ENCODE data around the gene PLA2G12B. TPM values are rescaled to one million over a fixed set of nuclear protein-coding genes. Genes with fewer than 3 reads are reported as not detected.

The PLA2G12B gene
- total RNA-seq, 1 experiment from 2014 or later, result not detected

DNA sequence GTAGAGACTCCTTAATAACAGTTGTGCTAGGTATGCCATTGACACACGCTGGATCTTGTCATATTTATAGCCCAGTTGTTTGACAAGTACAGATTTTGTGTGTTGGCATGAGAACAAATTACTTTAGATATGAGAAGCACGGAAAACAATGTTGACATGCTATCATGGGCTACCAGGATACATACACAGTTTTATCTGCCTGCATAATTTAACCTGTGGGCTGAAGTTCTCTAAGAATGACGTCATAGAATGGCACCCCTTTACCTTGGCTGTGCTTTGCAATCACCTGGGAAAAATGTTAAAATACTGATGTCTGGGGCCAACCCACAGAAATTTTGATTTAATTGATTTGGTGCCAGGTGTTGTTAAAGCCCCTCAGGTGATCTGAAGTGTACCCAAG, 2.8 kb downstream of the PLA2G12B start:
- H3K4me3 ChIP-seq (ENCODE audit: low read depth, low read length, poor library complexity, severe bottlenecking), result no peak overlapping the region
- no peak for DNase-seq (ENCODE audit: low spot score)
- no peak overlapping the region for H3K27ac ChIP-seq (ENCODE audit: low read depth, low read length, poor library complexity, severe bottlenecking)
- ChIA-PET POLR2A (ENCODE audit: low non-redundant PET) (no interaction called here), CTCF (no interaction called here)
- TF ChIP-seq EZH2 (IDR thresholded peaks at IDR 0.05; ENCODE audit: borderline replicate concordance, low read depth, low read length, poor library complexity, severe bottlenecking), result no peak
- TF ChIP-seq, protein P1, sequence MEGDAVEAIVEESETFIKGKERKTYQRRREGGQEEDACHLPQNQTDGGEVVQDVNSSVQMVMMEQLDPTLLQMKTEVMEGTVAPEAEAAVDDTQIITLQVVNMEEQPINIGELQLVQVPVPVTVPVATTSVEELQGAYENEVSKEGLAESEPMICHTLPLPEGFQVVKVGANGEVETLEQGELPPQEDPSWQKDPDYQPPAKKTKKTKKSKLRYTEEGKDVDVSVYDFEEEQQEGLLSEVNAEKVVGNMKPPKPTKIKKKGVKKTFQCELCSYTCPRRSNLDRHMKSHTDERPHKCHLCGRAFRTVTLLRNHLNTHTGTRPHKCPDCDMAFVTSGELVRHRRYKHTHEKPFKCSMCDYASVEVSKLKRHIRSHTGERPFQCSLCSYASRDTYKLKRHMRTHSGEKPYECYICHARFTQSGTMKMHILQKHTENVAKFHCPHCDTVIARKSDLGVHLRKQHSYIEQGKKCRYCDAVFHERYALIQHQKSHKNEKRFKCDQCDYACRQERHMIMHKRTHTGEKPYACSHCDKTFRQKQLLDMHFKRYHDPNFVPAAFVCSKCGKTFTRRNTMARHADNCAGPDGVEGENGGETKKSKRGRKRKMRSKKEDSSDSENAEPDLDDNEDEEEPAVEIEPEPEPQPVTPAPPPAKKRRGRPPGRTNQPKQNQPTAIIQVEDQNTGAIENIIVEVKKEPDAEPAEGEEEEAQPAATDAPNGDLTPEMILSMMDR (conservative IDR thresholded peaks at IDR 0.05; ENCODE audit: low read depth, low read length), result no peak
- no peaks in the 10 kb centered on the region for H3K27me3 ChIP-seq (replicated peaks; ENCODE audit: insufficient read depth, low read depth, low read length, poor library complexity)
- BruUV-seq (replicated peaks), result no TSS peak
- H3K9me3 ChIP-seq (ENCODE audit: low read depth, low read length, poor library complexity, severe bottlenecking), result no peaks in the 10 kb centered on the region
- H3K36me3 ChIP-seq (ENCODE audit: insufficient read depth, low read length, poor library complexity, severe bottlenecking), result no peaks in the 10 kb centered on the region
- intact Hi-C loops (cut with micrococcal nuclease; ENCODE audit: unreplicated experiment), result no loop called here
- H3K4me1 ChIP-seq (ENCODE audit: insufficient read depth, low read length, poor library complexity, severe bottlenecking), result no peaks in the 10 kb centered on the region

DNA sequence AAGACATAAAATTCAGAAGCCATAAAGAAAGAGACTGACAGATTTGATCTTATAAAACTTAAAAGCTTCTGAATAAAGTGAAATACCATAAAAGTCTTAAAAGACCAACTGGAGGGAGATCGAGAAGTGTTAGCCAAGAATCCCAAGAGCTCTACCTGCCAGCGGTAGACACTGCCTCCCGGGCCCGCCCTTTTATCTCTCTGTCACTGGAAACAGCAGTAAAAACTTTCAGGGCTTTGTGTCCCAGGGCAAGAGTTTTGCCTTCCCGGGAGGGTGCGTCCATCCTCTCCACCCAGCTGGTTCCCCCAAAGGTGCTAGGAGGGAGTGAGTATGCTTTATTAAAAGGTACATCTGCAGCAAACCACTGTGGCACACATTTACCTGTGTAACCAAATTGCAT, 5.8 kb downstream of the PLA2G12B start:
- CTCF ChIA-PET, result no interaction called here
- DNase-seq (ENCODE audit: low spot score), result no peak
- Histone ChIP-seq H3K9me3 (ENCODE audit: low read depth, low read length, poor library complexity, severe bottlenecking) (no peaks in the 10 kb centered on the region), H3K27ac (ENCODE audit: low read depth, low read length, poor library complexity, severe bottlenecking) (no peak overlapping the region), H3K36me3 (ENCODE audit: insufficient read depth, low read length, poor library complexity, severe bottlenecking) (no peaks in the 10 kb centered on the region), H3K4me3 (ENCODE audit: low read depth, low read length, poor library complexity, severe bottlenecking) (no peak overlapping the region), H3K4me1 (ENCODE audit: insufficient read depth, low read length, poor library complexity, severe bottlenecking) (no peaks in the 10 kb centered on the region), H3K27me3 (replicated peaks; ENCODE audit: insufficient read depth, low read depth, low read length, poor library complexity) (no peaks in the 10 kb centered on the region)
- TF ChIP-seq, protein P1 (conservative IDR thresholded peaks at IDR 0.05; ENCODE audit: low read depth, low read length), result no peak
- no peak for TF ChIP-seq EZH2 (IDR thresholded peaks at IDR 0.05; ENCODE audit: borderline replicate concordance, low read depth, low read length, poor library complexity, severe bottlenecking)
- POLR2A ChIA-PET (ENCODE audit: low non-redundant PET), result no interaction called here
- BruUV-seq (replicated peaks), result no TSS peak
- intact Hi-C loops (cut with micrococcal nuclease; ENCODE audit: unreplicated experiment), result no loop called here

DNA sequence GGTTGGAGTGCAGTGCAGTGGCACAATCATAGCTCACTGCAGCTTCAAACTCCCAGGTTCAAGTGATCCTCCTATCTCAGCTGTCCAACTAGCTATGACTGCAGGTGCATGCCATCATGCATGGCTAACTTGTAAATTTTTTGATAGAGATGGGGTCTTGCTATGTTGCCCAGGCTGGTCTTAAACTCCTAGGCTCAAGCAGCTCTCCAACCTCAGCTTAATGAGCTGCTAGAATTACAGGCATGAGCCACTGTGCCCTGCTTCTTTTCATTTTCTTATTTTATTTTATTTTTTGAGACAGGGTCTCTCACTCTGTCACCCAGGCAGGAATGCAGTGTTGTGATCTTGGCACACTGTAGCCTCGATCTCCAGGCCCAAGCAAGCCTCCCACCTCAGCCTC, 7.6 kb downstream of the PLA2G12B start:
- no peak for DNase-seq (ENCODE audit: low spot score)
- CTCF ChIA-PET, result no interaction called here
- Histone ChIP-seq H3K27ac (ENCODE audit: low read depth, low read length, poor library complexity, severe bottlenecking) (no peak overlapping the region), H3K4me1 (ENCODE audit: insufficient read depth, low read length, poor library complexity, severe bottlenecking) (no peaks in the 10 kb centered on the region), H3K27me3 (replicated peaks; ENCODE audit: insufficient read depth, low read depth, low read length, poor library complexity) (peaks cover 3% of the 10 kb centered on the region), H3K4me3 (ENCODE audit: low read depth, low read length, poor library complexity, severe bottlenecking) (no peak overlapping the region), H3K36me3 (ENCODE audit: insufficient read depth, low read length, poor library complexity, severe bottlenecking) (no peaks in the 10 kb centered on the region), H3K9me3 (ENCODE audit: low read depth, low read length, poor library complexity, severe bottlenecking) (no peaks in the 10 kb centered on the region)
- BruUV-seq (replicated peaks), result no TSS peak
- TF ChIP-seq, protein P1 (conservative IDR thresholded peaks at IDR 0.05; ENCODE audit: low read depth, low read length), result no peak
- no peak for TF ChIP-seq EZH2 (IDR thresholded peaks at IDR 0.05; ENCODE audit: borderline replicate concordance, low read depth, low read length, poor library complexity, severe bottlenecking)
- intact Hi-C loops (cut with micrococcal nuclease; ENCODE audit: unreplicated experiment), result no loop called here
- POLR2A ChIA-PET (ENCODE audit: low non-redundant PET), result no interaction called here
